ENCODE data around the gene MYOG. TPM values are rescaled to one million over a fixed set of nuclear protein-coding genes. Genes with fewer than 3 reads are reported as not detected.

Gene MYOG
- polyA plus RNA-seq, 1 experiment: not detected

DNA sequence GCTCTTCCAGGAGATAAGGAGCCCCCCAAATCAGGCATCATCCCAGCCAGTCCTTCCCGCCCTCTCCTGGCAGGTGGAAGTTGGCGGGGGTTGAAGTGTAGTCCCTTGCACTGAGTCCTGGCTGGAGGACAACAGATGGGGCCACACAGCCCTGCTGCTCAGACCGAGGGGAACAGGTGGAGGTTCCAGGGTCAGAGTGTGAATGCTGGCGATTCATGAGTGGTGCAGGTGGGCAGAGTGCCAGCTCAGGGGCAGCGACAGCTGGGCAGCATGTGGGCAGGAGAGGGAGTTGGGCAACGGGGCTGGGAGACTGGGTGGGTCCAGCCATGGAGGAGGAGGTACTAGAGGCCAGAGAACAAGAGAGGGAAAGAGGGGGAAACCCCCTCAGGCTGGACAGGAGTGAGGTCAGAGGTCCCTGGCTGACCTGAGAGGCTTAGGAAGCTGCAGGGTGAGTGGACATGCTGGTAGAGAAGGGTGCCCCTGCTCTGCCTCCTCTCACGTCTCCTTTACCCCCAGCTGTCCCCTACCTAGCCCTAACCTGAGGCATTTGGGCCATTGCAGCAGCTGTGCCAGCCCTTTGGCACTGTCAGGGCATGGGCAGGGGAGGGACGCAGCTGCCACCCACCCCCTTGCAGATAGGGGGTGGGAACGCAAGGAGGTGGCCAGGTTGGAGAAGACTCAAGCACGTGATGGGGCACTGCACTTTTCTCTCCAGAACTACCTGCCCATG lies 30.4 kb upstream of the MYOG start:
- Histone ChIP-seq H3K27me3 (ENCODE audit: control insufficient read depth, insufficient read depth, low read length) (peaks cover 44% of the 10 kb centered on the region), H3K9me3 (ENCODE audit: control insufficient read depth, insufficient read depth, low read length) (no peaks in the 10 kb centered on the region; the same call in 1 of the 2 replicates), H3K27ac (ENCODE audit: low read depth, low read length) (no peak overlapping the region), H3K4me3 (ENCODE audit: low read depth, low read length) (no peak overlapping the region)
- ChIA-PET POLR2A (no interaction called here), CTCF (interaction anchor here (2.1 to 10.6 kb wide), 4 partner anchors 11 to 154 kb away, joined by 13 to 253 read pairs (median 94); partner anchors contain the start of gene ADORA1)
- TF ChIP-seq, protein P1, sequence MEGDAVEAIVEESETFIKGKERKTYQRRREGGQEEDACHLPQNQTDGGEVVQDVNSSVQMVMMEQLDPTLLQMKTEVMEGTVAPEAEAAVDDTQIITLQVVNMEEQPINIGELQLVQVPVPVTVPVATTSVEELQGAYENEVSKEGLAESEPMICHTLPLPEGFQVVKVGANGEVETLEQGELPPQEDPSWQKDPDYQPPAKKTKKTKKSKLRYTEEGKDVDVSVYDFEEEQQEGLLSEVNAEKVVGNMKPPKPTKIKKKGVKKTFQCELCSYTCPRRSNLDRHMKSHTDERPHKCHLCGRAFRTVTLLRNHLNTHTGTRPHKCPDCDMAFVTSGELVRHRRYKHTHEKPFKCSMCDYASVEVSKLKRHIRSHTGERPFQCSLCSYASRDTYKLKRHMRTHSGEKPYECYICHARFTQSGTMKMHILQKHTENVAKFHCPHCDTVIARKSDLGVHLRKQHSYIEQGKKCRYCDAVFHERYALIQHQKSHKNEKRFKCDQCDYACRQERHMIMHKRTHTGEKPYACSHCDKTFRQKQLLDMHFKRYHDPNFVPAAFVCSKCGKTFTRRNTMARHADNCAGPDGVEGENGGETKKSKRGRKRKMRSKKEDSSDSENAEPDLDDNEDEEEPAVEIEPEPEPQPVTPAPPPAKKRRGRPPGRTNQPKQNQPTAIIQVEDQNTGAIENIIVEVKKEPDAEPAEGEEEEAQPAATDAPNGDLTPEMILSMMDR (IDR thresholded peaks at IDR 0.05; ENCODE audit: low read depth, low read length): no peak
- DNase-seq (ENCODE audit: low read depth, low spot score): no peak

DNA sequence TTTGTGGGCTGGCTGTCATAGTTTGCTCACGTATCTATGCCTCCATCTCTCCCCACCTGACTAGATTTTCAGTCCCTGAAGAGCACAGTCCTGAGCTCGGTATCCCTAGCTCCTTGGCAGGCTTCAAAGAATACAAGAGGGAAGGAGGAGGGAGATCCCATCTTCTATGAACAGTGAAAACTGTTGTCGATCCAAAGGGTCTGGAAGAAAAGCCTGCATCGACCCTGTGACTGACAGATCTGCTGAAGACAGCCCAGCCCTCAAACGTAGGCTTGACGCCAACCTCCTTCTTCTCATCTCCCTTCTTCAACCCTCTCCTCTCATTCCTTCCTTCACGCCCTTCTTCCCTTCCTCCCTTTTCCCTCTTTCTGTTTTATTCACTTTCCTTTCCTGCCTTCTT lies 28.4 kb upstream of the MYOG start:
- TF ChIP-seq, protein P1 (IDR thresholded peaks at IDR 0.05; ENCODE audit: low read depth, low read length): no peak
- peaks cover 45% of the 10 kb centered on the region for H3K27me3 ChIP-seq (ENCODE audit: control insufficient read depth, insufficient read depth, low read length)
- POLR2A ChIA-PET: no interaction called here
- H3K4me3 ChIP-seq (ENCODE audit: low read depth, low read length): no peak overlapping the region
- no peak overlapping the region for H3K27ac ChIP-seq (ENCODE audit: low read depth, low read length)
- DNase-seq (ENCODE audit: low read depth, low spot score): no peak
- CTCF ChIA-PET: interaction anchor here (0.9 to 3.7 kb wide), 3 partner anchors 12 to 155 kb away, joined by 4 to 23 read pairs (median 4); no protein-coding TSS in a partner anchor
- H3K9me3 ChIP-seq (ENCODE audit: control insufficient read depth, insufficient read depth, low read length): no peaks in the 10 kb centered on the region; the same call in 1 of the 2 replicates

DNA sequence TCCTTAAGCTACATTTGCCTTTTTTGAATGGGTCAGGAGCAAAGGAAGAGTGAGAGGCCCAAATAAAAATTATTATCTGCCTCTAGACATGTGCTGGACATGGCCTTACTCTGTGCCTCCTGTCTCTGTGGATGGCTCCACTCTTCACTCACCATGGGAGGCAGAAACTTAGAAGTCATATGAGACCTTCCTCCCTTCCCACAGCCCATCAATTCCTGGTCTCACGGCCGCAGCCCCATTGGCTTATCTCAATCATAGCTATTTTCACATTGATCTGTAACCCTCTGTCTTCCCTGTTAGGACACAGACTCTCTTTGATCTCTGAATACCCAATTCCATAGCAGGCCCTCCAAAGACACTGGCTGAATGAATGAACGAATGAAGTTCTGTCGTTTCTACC lies 27.5 kb upstream of the MYOG start:
- H3K27ac ChIP-seq (ENCODE audit: low read depth, low read length): no peak overlapping the region
- ChIA-PET CTCF (interaction anchor here (0.9 to 3.7 kb wide), 4 partner anchors 13 to 156 kb away, joined by 4 to 23 read pairs (median 5); no protein-coding TSS in a partner anchor), POLR2A (no interaction called here)
- no peak for DNase-seq (ENCODE audit: low read depth, low spot score)
- H3K27me3 ChIP-seq (ENCODE audit: control insufficient read depth, insufficient read depth, low read length): peaks cover 45% of the 10 kb centered on the region
- no peak overlapping the region for H3K4me3 ChIP-seq (ENCODE audit: low read depth, low read length)
- H3K9me3 ChIP-seq (ENCODE audit: control insufficient read depth, insufficient read depth, low read length): no peaks in the 10 kb centered on the region; the same call in 1 of the 2 replicates
- TF ChIP-seq, protein P1 (IDR thresholded peaks at IDR 0.05; ENCODE audit: low read depth, low read length): no peak

DNA sequence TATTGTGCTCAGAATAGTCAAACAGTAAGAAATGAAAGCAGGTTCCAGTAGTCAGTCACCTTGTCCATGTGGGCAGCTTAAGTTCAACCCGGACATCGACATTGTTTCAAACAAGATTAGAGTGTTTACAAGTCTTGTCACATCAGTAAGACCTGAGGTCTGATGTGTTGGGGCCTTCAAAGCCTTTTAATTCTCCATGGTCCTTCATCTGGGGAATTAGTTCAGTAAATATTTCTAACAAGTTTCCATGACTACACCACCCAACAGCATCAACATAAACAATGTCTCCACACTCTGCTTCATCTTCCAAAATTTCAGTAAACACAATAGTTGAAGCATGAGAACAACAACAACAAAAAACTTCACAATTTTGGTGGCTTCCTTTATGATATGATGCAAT lies 26.7 kb upstream of the MYOG start:
- ChIA-PET CTCF (interaction anchor here (1.3 to 3.7 kb wide), 3 partner anchors 14 to 155 kb away, joined by 4 to 23 read pairs (median 6); no protein-coding TSS in a partner anchor), POLR2A (no interaction called here)
- no peak overlapping the region for H3K4me3 ChIP-seq (ENCODE audit: low read depth, low read length)
- H3K27ac ChIP-seq (ENCODE audit: low read depth, low read length): no peak overlapping the region
- DNase-seq (ENCODE audit: low read depth, low spot score): no peak
- TF ChIP-seq, protein P1 (IDR thresholded peaks at IDR 0.05; ENCODE audit: low read depth, low read length): no peak
- peaks cover 44% of the 10 kb centered on the region for H3K27me3 ChIP-seq (ENCODE audit: control insufficient read depth, insufficient read depth, low read length)
- no peaks in the 10 kb centered on the region; the same call in 1 of the 2 replicates for H3K9me3 ChIP-seq (ENCODE audit: control insufficient read depth, insufficient read depth, low read length)

DNA sequence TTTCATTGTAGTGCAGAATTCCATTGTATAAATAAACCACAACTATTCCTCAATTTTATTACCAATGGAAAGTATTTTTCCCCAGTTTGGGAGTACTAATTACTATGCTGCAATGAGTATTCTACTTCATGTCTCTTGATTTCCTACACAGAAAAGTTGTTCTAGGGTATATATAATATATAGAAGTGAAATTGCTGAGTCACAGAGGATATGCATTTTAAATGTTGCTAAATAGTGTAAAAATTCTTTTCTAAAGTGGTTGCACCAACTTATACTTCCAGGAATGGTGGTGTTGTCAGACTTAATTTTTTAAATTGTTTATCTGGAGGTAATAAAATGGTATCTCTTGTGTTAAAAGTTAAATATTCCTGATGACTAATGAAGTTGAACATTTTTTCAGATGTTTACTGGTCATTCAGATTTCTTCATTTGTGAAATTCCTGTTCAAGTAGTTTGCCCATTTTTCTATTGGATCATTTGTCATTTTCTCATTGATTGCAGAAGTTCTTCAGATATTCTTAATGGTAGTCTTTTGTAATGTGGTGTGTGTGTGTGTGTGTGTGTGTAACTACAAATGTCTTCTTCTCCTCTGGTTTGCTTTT lies 19.1 kb upstream of the MYOG start:
- no peaks in the 10 kb centered on the region for H3K9me3 ChIP-seq (ENCODE audit: control insufficient read depth, insufficient read depth, low read length)
- no peak overlapping the region for H3K27ac ChIP-seq (ENCODE audit: low read depth, low read length)
- ChIA-PET CTCF (interaction anchor here (1.8 kb wide), 1 partner anchor 13 kb away, joined by 4 read pairs; no protein-coding TSS in a partner anchor), POLR2A (no interaction called here)
- no peak overlapping the region for H3K4me3 ChIP-seq (ENCODE audit: low read depth, low read length)
- DNase-seq (ENCODE audit: low read depth, low spot score): no peak
- peaks cover 43% of the 10 kb centered on the region for H3K27me3 ChIP-seq (ENCODE audit: control insufficient read depth, insufficient read depth, low read length)
- TF ChIP-seq, protein P1 (IDR thresholded peaks at IDR 0.05; ENCODE audit: low read depth, low read length): no peak

Measured in AG04450 (cell line).